Measurements from ENCODE around the gene CD1B. TPM values are rescaled to one million over a fixed set of nuclear protein-coding genes. Genes with fewer than 3 reads are reported as not detected.
"Not testable (repeated sequence)": the region's sequence is repeated elsewhere in the genome, so short reads cannot be mapped to it uniquely, and the experiment has no call there.

Gene CD1B
- total RNA-seq, 1 donor from 2014 or later: not detected

- Mint-ChIP-seq H3K36me3 (no peaks in the 10 kb centered on the region), H3K9me3 (no peaks in the 10 kb centered on the region), H3K4me1 (no peaks in the 10 kb centered on the region), H3K27ac (no peak within 1 kb of the TSS), H3K4me3 (no peak within 1 kb of the TSS), H3K27me3 (ENCODE audit: low read depth) (peaks cover 9% of the 10 kb centered on the region)
- DNase-seq (ENCODE audit: low spot score in 2 of 2, unreplicated experiment in 2 of 2): no peak
- TF ChIP-seq CTCF (IDR thresholded peaks at IDR 0.05; ENCODE audit: unreplicated experiment): no peak
Observed at GRCh38 chr1:158289811-158290210, 41.5 kb downstream of the CD1B start, which contains the start of gene CD1C. Gene CD1C (plus strand): TSS chr1:158289923. CDS start chr1:158290065, 142 bp downstream.

GRCh38 chr1:158286941-158287346, 44.4 kb downstream of the CD1B start:
- Mint-ChIP-seq H3K4me1 (no peaks in the 10 kb centered on the region), H3K36me3 (no peaks in the 10 kb centered on the region), H3K4me3 (no peak overlapping the region), H3K27ac (no peak overlapping the region), H3K9me3 (peaks cover under 1% of the 10 kb centered on the region), H3K27me3 (ENCODE audit: low read depth) (peaks cover 12% of the 10 kb centered on the region)
- DNase-seq (ENCODE audit: low spot score in 2 of 2, unreplicated experiment in 2 of 2): no peak
- TF ChIP-seq CTCF (IDR thresholded peaks at IDR 0.05; ENCODE audit: unreplicated experiment): no peak

GRCh38 chr1:158286487-158286886, 44.8 kb downstream of the CD1B start:
- Mint-ChIP-seq H3K4me3 (no peak overlapping the region), H3K27me3 (ENCODE audit: low read depth) (peaks cover 12% of the 10 kb centered on the region), H3K9me3 (peaks cover 5% of the 10 kb centered on the region), H3K36me3 (no peaks in the 10 kb centered on the region), H3K27ac (no peak overlapping the region), H3K4me1 (no peaks in the 10 kb centered on the region)
- no peak for DNase-seq (ENCODE audit: low spot score in 2 of 2, unreplicated experiment in 2 of 2)
- no peak for TF ChIP-seq CTCF (IDR thresholded peaks at IDR 0.05; ENCODE audit: unreplicated experiment)

- H3K9me3 Mint-ChIP-seq: peaks cover 12% of the 10 kb centered on the region
- no peaks in the 10 kb centered on the region for H3K36me3 Mint-ChIP-seq
- no peak for TF ChIP-seq CTCF (IDR thresholded peaks at IDR 0.05; ENCODE audit: unreplicated experiment)
- no peaks in the 10 kb centered on the region for H3K4me1 Mint-ChIP-seq
- H3K27ac Mint-ChIP-seq: peak overlapping the region; percentile 16
- H3K27me3 Mint-ChIP-seq (ENCODE audit: low read depth): peaks cover 12% of the 10 kb centered on the region
- no peak overlapping the region for H3K4me3 Mint-ChIP-seq
- no peak for DNase-seq (ENCODE audit: low spot score in 2 of 2, unreplicated experiment in 2 of 2)
Observed at GRCh38 chr1:158285756-158286241, 45.5 kb downstream of the CD1B start.

GRCh38 chr1:158283965-158284364, 47.4 kb downstream of the CD1B start:
- Mint-ChIP-seq H3K27me3 (ENCODE audit: low read depth) (peaks cover 12% of the 10 kb centered on the region), H3K36me3 (no peaks in the 10 kb centered on the region), H3K9me3 (peaks cover 15% of the 10 kb centered on the region), H3K27ac (no peak overlapping the region), H3K4me3 (no peak overlapping the region), H3K4me1 (no peaks in the 10 kb centered on the region)
- DNase-seq (ENCODE audit: low spot score in 2 of 2, unreplicated experiment in 2 of 2): no peak
- no peak for TF ChIP-seq CTCF (IDR thresholded peaks at IDR 0.05; ENCODE audit: unreplicated experiment)

GRCh38 chr1:158282421-158282820, 48.9 kb downstream of the CD1B start:
- H3K36me3 Mint-ChIP-seq; H3K4me3 Mint-ChIP-seq; H3K4me1 Mint-ChIP-seq; H3K27ac Mint-ChIP-seq; DNase-seq (ENCODE audit: low spot score in 2 of 2, unreplicated experiment in 2 of 2): not testable (repeated sequence)
- peaks cover 15% of the 10 kb centered on the region for H3K9me3 Mint-ChIP-seq
- peaks cover 12% of the 10 kb centered on the region for H3K27me3 Mint-ChIP-seq (ENCODE audit: low read depth)

Other genes starting within 250 kb of the CD1B start
- 2.2 to 2.8 TPM (median 2.8 TPM) in 3 replicates for gene CD1D, start 150.6 kb downstream of the CD1B start, total RNA-seq
- gene CD1A, start 77.1 kb downstream of the CD1B start, total RNA-seq: 0.09 TPM in 1 of 3 replicates, not detected in the others
- gene CD1C, start 41.6 kb downstream of the CD1B start, total RNA-seq: not detected in 3 replicates
- gene CD1E, start 22.4 kb upstream of the CD1B start, total RNA-seq: not detected in 3 replicates
- not detected in 3 replicates for gene OR10T2, start 67.9 kb upstream of the CD1B start, total RNA-seq
- not detected in 3 replicates for gene OR10K2, start 94.7 kb upstream of the CD1B start, total RNA-seq
- not detected in 3 replicates for gene OR10K1, start 130.3 kb upstream of the CD1B start, total RNA-seq
- not detected in 3 replicates for gene OR10R2, start 140.7 kb upstream of the CD1B start, total RNA-seq
- not detected in 3 replicates for gene OR6Y1, start 222.9 kb upstream of the CD1B start, total RNA-seq
- not detected in 3 replicates for gene OR6P1, start 239.0 kb upstream of the CD1B start, total RNA-seq
- gene OR10X1, start 248.4 kb upstream of the CD1B start, total RNA-seq: not detected in 3 replicates

All from mesothelial cell of epicardium (in vitro differentiated cells).